ES-I3 (cell line): ENCODE data around the gene NMUR1.

Experiments used
- H3K36me3 ChIP-seq: 2 replicates; pipeline ENCODE4 v1.6.1; 2013; ENCODE audit warnings: mild to moderate bottlenecking, low read length, control low read depth, moderate library complexity; ENCODE audit not compliant: insufficient read depth
- H3K4me1 ChIP-seq: 2 replicates; pipeline ENCODE4 v1.6.1; 2013; ENCODE audit warnings: mild to moderate bottlenecking, control low read depth, low read length; ENCODE audit not compliant: insufficient read depth
- H3K9ac ChIP-seq: 2 replicates; pipeline ENCODE4 v1.6.1; 2013; ENCODE audit warnings: low read depth, mild to moderate bottlenecking, low read length, moderate library complexity
- H3K9me3 ChIP-seq: 2 replicates; pipeline ENCODE4 v1.6.1; 2013; ENCODE audit warnings: mild to moderate bottlenecking, low read length, moderate library complexity; ENCODE audit not compliant: control insufficient read depth, insufficient read depth

The NMUR1 gene

GRCh38 chr2:231525248-231526163, 4.7 kb downstream of the NMUR1 start:
- H3K4me1 ChIP-seq, result peaks cover 3% of the 10 kb centered on the region; the same call in 1 of the 2 replicates

GRCh38 chr2:231524477-231525247, 5.6 kb downstream of the NMUR1 start:
- no peaks in the 10 kb centered on the region for H3K36me3 ChIP-seq
- peaks cover 3% of the 10 kb centered on the region; the same call in 1 of the 2 replicates for H3K4me1 ChIP-seq
- no peaks in the 10 kb centered on the region for H3K9me3 ChIP-seq
- H3K9ac ChIP-seq, result no peak overlapping the region

More at GRCh38 chr2:231525248-231526163, 4.7 kb downstream of the NMUR1 start:
- Histone ChIP-seq H3K36me3 (no peaks in the 10 kb centered on the region), H3K9ac (no peak overlapping the region), H3K9me3 (no peaks in the 10 kb centered on the region)

GRCh38 chr2:231523451-231524285, 6.6 kb downstream of the NMUR1 start:
- H3K4me1 ChIP-seq, result peaks cover 3% of the 10 kb centered on the region; the same call in 1 of the 2 replicates
- H3K9ac ChIP-seq, result no peak overlapping the region
- H3K9me3 ChIP-seq, result no peaks in the 10 kb centered on the region
- no peaks in the 10 kb centered on the region for H3K36me3 ChIP-seq

DNA sequence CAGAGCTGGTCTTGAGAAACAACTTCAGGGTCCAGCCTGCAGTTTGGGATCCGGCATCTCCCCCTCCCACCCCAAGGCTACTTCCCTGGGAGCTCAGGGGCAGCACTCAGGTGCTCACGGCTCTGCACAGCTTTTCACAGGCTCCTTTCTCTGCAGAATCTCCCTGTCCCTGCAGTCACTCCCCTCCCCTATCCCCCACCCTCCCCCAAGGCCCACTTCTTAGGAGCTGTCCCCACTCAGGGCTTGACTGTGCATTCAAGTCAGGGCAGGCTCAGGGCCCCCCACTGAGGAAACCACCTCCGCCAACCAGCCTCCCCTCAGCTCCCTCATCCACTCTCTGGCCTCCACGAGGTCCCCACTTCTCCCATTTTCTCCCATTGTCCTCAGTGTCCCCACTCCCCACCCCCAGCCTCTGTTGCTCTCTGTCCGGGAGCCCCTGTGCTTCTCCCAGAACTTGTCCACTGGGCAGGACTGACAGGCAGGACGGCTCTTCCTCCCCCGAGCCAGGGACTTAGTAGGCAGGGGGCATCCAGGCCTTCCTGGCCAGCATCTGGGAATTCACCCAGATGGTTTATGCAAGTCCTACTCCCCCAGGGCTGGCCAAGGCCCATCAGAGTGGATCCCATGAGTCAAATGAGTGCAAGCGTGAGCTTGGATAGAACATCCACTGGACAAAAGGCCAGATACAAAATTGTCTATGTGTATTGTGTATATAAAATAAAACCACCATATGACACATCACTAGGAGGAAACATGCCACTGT, 7.6 kb downstream of the NMUR1 start:
- Histone ChIP-seq H3K9ac (no peak overlapping the region), H3K9me3 (no peaks in the 10 kb centered on the region), H3K36me3 (no peaks in the 10 kb centered on the region), H3K4me1 (peaks cover 3% of the 10 kb centered on the region; the same call in 1 of the 2 replicates)

DNA sequence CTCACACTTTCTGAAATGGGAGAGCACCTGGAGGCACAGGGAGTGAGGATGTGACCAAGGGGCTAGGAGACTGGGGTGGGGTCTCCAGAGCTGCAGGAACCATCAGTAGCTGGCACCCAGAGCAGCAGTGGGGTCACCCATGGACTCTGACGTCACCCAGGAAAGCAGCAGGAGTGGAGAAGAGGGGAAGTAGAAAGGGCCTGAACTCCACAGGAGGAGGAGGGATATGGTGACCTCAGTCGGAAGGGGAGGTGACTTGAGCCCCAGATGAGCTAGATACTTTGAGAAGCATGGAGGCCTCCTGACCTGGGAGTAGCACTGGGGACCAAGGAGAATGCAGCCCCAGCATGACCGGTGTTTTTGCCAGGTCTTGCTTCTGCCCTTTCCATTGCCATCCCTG, 8.8 kb downstream of the NMUR1 start:
- no peaks in the 10 kb centered on the region for H3K36me3 ChIP-seq
- H3K9ac ChIP-seq, result no peak overlapping the region
- H3K4me1 ChIP-seq, result 0 out of 2 replicates have a peak, but pooled peaks cover 3% of the 10 kb centered on the region
- H3K9me3 ChIP-seq, result no peaks in the 10 kb centered on the region

GRCh38 chr2:231519975-231520555, 10.2 kb downstream of the NMUR1 start:
- Histone ChIP-seq H3K9ac (no peak overlapping the region), H3K4me1 (peaks cover 9% of the 10 kb centered on the region; the same call in 1 of the 2 replicates), H3K36me3 (no peaks in the 10 kb centered on the region), H3K9me3 (no peaks in the 10 kb centered on the region)

- Histone ChIP-seq H3K4me1 (peaks cover 10% of the 10 kb centered on the region; the same call in 1 of the 2 replicates), H3K36me3 (no peaks in the 10 kb centered on the region), H3K9ac (no peak overlapping the region)
Observed at GRCh38 chr2:231518771-231519170, 11.5 kb downstream of the NMUR1 start.

GRCh38 chr2:231515603-231516002, 14.6 kb downstream of the NMUR1 start:
- Histone ChIP-seq H3K4me1 (peaks cover 11% of the 10 kb centered on the region), H3K36me3 (no peaks in the 10 kb centered on the region), H3K9me3 (no peaks in the 10 kb centered on the region), H3K9ac (no peak overlapping the region)

More at GRCh38 chr2:231518771-231519170, 11.5 kb downstream of the NMUR1 start:
- no peaks in the 10 kb centered on the region for H3K9me3 ChIP-seq

GRCh38 chr2:231514951-231515297, 15.3 kb downstream of the NMUR1 start:
- Histone ChIP-seq H3K9ac (peak overlapping the region; percentile 53), H3K36me3 (no peaks in the 10 kb centered on the region), H3K9me3 (no peaks in the 10 kb centered on the region), H3K4me1 (peaks cover 11% of the 10 kb centered on the region)

- H3K9me3 ChIP-seq, result no peaks in the 10 kb centered on the region
- H3K4me1 ChIP-seq, result peaks cover 11% of the 10 kb centered on the region
- H3K9ac ChIP-seq, result peak overlapping the region; percentile 93
- H3K36me3 ChIP-seq, result no peaks in the 10 kb centered on the region
Observed at GRCh38 chr2:231514225-231514950, 15.9 kb downstream of the NMUR1 start.

DNA sequence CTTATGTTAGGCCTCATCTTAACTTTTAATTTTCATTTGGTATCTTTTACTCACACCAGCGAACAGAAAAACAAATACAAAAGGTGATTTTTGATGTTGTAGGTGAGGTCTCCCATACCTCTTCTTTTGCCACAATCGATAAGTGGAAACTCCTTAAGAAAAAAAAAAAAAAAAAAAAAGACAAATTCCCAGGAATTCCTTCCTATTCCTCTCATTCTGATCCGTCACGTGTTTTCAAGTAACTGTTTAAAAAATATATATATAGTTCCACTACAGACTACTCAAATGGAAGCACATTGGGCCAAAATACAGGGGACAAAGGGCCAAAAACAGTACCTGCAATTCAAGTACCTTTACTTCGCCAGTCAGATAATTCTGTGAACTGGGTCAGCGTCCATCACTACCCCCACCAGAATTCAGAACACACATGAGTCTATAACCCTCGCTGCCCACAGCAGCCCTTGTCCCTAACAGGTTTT, 16.5 kb downstream of the NMUR1 start:
- Histone ChIP-seq H3K4me1 (peaks cover 11% of the 10 kb centered on the region), H3K9me3 (no peaks in the 10 kb centered on the region), H3K9ac (peak overlapping the region; percentile 93), H3K36me3 (no peaks in the 10 kb centered on the region)

DNA sequence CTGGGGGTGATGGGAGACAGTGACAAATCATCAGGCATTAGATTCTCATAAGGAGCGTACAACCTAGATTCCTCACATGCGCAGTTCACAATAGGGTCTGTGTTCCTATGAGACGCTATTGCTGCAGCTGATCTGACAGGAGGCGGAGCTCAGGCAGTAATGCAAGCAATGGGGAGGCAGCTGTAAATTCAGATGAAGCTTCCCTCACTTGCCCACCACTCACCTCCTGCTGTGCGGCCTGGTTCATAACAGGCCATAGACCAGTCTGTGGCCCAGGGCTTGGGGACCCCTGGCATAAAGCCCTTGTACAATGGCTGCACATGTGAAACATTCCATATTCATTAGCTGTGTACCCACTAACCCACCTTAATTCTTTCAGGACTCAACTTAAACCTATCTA, 18.0 kb downstream of the NMUR1 start:
- H3K9me3 ChIP-seq, result no peaks in the 10 kb centered on the region
- no peak overlapping the region for H3K9ac ChIP-seq
- no peaks in the 10 kb centered on the region for H3K36me3 ChIP-seq
- peaks cover 11% of the 10 kb centered on the region for H3K4me1 ChIP-seq
